HepG2 (cell line): ENCODE measurements around the gene POLE3. TPM values are rescaled to one million over a fixed set of nuclear protein-coding genes. Genes with fewer than 3 reads are reported as not detected.

ENCODE experiments used
- DNMT1 ChIP-seq: sonication (generic); formaldehyde crosslinking; IDR thresholded peaks from 2 replicates; pipeline ENCODE4 v1.5.1; 2020; ENCODE audit warnings: mild to moderate bottlenecking, missing genetic modification reagents
- DR1 ChIP-seq: sonication (generic); formaldehyde crosslinking; IDR thresholded peaks from 2 replicates; pipeline ENCODE4 v1.8.0; 2021; ENCODE audit warnings: mild to moderate bottlenecking, missing genetic modification reagents, inconsistent platforms
- GLI4 ChIP-seq: sonication (generic); formaldehyde crosslinking; IDR thresholded peaks from 2 replicates; pipeline ENCODE4 v1.5.1; 2020; ENCODE audit warnings: missing genetic modification reagents, mild to moderate bottlenecking, moderate library complexity, borderline replicate concordance
- KMT2A ChIP-seq: sonication (generic); formaldehyde crosslinking; IDR thresholded peaks from 2 replicates; pipeline ENCODE4 v1.4.0; 2020; ENCODE audit warnings: missing genetic modification reagents
- MBNL3 ChIP-seq: fragments of 250-450 bp; sonication (Bioruptor Pico); conservative IDR thresholded peaks from 2 replicates; pipeline ENCODE4 v1.8.0; 2022; ENCODE audit warnings: mild to moderate bottlenecking, inconsistent platforms
- NR2F6 ChIP-seq, 2 experiments: IDR thresholded peaks; 2 replicates each; pipeline ENCODE4 v1.6.1; 2016; ENCODE audit warnings: antibody characterized with exemption in 1 of 2, mild to moderate bottlenecking in 1 of 2
- RCOR2 ChIP-seq: IDR thresholded peaks from 2 replicates; pipeline ENCODE4 v1.6.1; 2016; ENCODE audit warnings: missing biosample characterization, missing genetic modification reagents
- SPEN ChIP-seq: sonication (generic); formaldehyde crosslinking; IDR thresholded peaks from 2 replicates; pipeline ENCODE4 v1.5.1; 2020; ENCODE audit warnings: low read depth, mild to moderate bottlenecking, missing genetic modification reagents
- SRSF1 ChIP-seq: fragments of 200-400 bp; formaldehyde crosslinking; optimal IDR thresholded peaks from 2 replicates; pipeline ENCODE3; 2017; ENCODE audit warnings: mild to moderate bottlenecking, low read depth, low read length, moderate library complexity
- TAF1 ChIP-seq: sonication (generic); formaldehyde crosslinking; IDR thresholded peaks from 2 replicates; pipeline ENCODE4 v1.4.0; 2020; ENCODE audit warnings: missing genetic modification reagents
- ZNF143 ChIP-seq: sonication (generic); formaldehyde crosslinking; IDR thresholded peaks from 2 replicates; pipeline ENCODE4 v1.4.0; 2020; ENCODE audit warnings: missing genetic modification reagents
- polyA plus RNA-seq, 8 experiments: library from polyadenylated mRNA; depleted of rRNA in 3 of 8; stranded (reverse) in 7 of 8; unstranded in 1 of 8; fragments of >200 nt; fragmentation: Illumina TruSeq in 4 of 8; extraction: Trizol in 4 of 8; gene quantifications; 2 replicates each; pipeline versions ENCODE4 v1.2.1 to v1.2.3, GENCODE V29; 2011 to 2016; ENCODE audit warnings: low read depth in 4 of 8, missing spikeins in 1 of 8, mixed read lengths in 1 of 8; ENCODE audit not compliant: insufficient read depth in 1 of 8
- total RNA-seq, 5 experiments: library from RNA; depleted of rRNA; stranded (reverse); fragments of >200 nt; fragmentation: Illumina TruSeq; extraction: Trizol; gene quantifications; 2 replicates each; pipeline ENCODE4 v1.2.3, GENCODE V29; 2016; ENCODE audit warnings: low read depth in 1 of 5
- TF ChIP-seq, protein P1 (sequence below): sonication (generic); formaldehyde crosslinking; IDR thresholded peaks from 2 replicates; pipeline ENCODE4 v1.4.0; 2020; ENCODE audit warnings: missing genetic modification reagents
- TF ChIP-seq, protein P2 (sequence below): sonication (generic); formaldehyde crosslinking; IDR thresholded peaks from 2 replicates; pipeline ENCODE4 v1.4.0; 2020; ENCODE audit warnings: missing genetic modification reagents
- TF ChIP-seq, protein P3 (sequence below): sonication (generic); formaldehyde crosslinking; IDR thresholded peaks from 2 replicates; pipeline ENCODE4 v1.4.0; 2020; ENCODE audit warnings: missing genetic modification reagents
- TF ChIP-seq, protein P4 (sequence below): sonication (generic); formaldehyde crosslinking; IDR thresholded peaks from 2 replicates; pipeline ENCODE4; 2020; ENCODE audit warnings: missing genetic modification reagents, mild to moderate bottlenecking, borderline replicate concordance
- TF ChIP-seq, protein P5 (sequence below): sonication (generic); formaldehyde crosslinking; IDR thresholded peaks from 2 replicates; pipeline ENCODE4 v1.4.0; 2020; ENCODE audit warnings: mild to moderate bottlenecking, missing genetic modification reagents
- TF ChIP-seq, protein P6 (sequence below): IDR thresholded peaks from 2 replicates; pipeline ENCODE4 v1.6.1; 2018; ENCODE audit warnings: missing genetic modification reagents, mild to moderate bottlenecking, missing compliant biosample characterization
- TF ChIP-seq, protein P7 (sequence below): sonication (generic); formaldehyde crosslinking; IDR thresholded peaks from 2 replicates; pipeline ENCODE4 v1.4.0; 2020; ENCODE audit warnings: mild to moderate bottlenecking, missing genetic modification reagents

POLE3 gene
- total and polyA plus RNA-seq, 2 of the 13 experiments (the other 11 are each of a cell fraction or from before 2014, with no cell fraction given): 36.0 to 77.2 TPM

DNA sequence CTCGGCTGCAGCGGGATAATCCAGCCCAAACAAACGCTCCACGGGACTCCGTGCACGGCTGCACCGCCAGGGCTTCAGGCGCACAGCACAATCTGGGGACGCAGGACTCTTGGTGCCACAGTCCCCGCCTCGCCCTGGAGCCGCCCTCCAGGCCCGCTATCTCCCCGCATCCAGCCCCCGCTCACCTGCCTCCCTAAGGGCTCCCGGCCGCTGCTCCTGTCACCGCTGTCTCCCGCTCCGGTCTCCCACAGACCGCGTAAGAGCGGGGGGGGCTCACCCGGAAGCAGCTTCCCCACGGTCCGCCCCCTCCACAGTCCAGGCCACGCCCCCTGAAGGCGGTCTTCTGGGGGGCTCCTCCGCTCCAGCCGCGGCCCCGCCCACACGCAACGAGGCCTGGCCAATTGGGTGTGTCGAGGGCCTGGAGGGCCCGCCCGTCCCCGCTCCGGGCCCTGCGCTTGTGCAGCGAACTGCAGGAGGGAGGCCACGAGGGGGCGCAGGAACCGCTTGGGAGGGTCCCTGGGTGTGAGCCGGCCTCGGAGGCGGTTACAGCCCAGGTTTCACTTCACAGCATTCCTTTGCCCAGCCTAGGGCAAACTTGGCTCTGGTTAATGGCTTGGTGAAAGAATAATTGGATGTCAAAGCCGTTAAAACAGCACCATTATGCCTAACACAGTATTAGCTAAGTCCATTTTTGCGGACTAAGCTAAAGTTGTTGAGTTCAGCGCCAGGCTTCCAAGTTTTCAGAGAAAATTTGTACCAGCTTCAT lies 9.3 kb downstream of the POLE3 start, which contains the start of gene ALAD (continued):
- TF ChIP-seq, protein P1, sequence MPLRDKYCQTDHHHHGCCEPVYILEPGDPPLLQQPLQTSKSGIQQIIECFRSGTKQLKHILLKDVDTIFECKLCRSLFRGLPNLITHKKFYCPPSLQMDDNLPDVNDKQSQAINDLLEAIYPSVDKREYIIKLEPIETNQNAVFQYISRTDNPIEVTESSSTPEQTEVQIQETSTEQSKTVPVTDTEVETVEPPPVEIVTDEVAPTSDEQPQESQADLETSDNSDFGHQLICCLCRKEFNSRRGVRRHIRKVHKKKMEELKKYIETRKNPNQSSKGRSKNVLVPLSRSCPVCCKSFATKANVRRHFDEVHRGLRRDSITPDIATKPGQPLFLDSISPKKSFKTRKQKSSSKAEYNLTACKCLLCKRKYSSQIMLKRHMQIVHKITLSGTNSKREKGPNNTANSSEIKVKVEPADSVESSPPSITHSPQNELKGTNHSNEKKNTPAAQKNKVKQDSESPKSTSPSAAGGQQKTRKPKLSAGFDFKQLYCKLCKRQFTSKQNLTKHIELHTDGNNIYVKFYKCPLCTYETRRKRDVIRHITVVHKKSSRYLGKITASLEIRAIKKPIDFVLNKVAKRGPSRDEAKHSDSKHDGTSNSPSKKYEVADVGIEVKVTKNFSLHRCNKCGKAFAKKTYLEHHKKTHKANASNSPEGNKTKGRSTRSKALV (CRISPR knock-in tag): peak; percentile 70; the same call in 1 of the 2 replicates
- no peak for TF ChIP-seq NR2F6 (IDR thresholded peaks at IDR 0.05)
- TF ChIP-seq NR2F6 (CRISPR knock-in tag; IDR thresholded peaks at IDR 0.05): peak; percentile 71
- TF ChIP-seq, protein P2, sequence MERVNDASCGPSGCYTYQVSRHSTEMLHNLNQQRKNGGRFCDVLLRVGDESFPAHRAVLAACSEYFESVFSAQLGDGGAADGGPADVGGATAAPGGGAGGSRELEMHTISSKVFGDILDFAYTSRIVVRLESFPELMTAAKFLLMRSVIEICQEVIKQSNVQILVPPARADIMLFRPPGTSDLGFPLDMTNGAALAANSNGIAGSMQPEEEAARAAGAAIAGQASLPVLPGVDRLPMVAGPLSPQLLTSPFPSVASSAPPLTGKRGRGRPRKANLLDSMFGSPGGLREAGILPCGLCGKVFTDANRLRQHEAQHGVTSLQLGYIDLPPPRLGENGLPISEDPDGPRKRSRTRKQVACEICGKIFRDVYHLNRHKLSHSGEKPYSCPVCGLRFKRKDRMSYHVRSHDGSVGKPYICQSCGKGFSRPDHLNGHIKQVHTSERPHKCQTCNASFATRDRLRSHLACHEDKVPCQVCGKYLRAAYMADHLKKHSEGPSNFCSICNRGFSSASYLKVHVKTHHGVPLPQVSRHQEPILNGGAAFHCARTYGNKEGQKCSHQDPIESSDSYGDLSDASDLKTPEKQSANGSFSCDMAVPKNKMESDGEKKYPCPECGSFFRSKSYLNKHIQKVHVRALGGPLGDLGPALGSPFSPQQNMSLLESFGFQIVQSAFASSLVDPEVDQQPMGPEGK (CRISPR knock-in tag): peak; percentile 97
- peak; percentile 85 for TF ChIP-seq KMT2A (CRISPR knock-in tag)
- no peak for TF ChIP-seq GLI4 (CRISPR knock-in tag)
- TF ChIP-seq, protein P3, sequence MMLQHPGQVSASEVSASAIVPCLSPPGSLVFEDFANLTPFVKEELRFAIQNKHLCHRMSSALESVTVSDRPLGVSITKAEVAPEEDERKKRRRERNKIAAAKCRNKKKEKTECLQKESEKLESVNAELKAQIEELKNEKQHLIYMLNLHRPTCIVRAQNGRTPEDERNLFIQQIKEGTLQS (CRISPR knock-in tag): no peak
- no peak; the same call in 1 of the 2 replicates for TF ChIP-seq ZNF143 (CRISPR knock-in tag)
- no peak for TF ChIP-seq SRSF1
- TF ChIP-seq RCOR2 (CRISPR knock-in tag): peak; percentile 75; the same call in 1 of the 2 replicates
- TF ChIP-seq, protein P4, sequence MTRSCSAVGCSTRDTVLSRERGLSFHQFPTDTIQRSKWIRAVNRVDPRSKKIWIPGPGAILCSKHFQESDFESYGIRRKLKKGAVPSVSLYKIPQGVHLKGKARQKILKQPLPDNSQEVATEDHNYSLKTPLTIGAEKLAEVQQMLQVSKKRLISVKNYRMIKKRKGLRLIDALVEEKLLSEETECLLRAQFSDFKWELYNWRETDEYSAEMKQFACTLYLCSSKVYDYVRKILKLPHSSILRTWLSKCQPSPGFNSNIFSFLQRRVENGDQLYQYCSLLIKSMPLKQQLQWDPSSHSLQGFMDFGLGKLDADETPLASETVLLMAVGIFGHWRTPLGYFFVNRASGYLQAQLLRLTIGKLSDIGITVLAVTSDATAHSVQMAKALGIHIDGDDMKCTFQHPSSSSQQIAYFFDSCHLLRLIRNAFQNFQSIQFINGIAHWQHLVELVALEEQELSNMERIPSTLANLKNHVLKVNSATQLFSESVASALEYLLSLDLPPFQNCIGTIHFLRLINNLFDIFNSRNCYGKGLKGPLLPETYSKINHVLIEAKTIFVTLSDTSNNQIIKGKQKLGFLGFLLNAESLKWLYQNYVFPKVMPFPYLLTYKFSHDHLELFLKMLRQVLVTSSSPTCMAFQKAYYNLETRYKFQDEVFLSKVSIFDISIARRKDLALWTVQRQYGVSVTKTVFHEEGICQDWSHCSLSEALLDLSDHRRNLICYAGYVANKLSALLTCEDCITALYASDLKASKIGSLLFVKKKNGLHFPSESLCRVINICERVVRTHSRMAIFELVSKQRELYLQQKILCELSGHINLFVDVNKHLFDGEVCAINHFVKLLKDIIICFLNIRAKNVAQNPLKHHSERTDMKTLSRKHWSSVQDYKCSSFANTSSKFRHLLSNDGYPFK: peak; percentile 47; the same call in 1 of the 2 replicates
- TF ChIP-seq MBNL3 (CRISPR knock-in tag): no peak
- peak; percentile 81 for TF ChIP-seq SPEN (CRISPR knock-in tag)
- TF ChIP-seq, protein P5, sequence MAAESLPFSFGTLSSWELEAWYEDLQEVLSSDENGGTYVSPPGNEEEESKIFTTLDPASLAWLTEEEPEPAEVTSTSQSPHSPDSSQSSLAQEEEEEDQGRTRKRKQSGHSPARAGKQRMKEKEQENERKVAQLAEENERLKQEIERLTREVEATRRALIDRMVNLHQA (CRISPR knock-in tag): no peak
- TF ChIP-seq DNMT1 (CRISPR knock-in tag): no peak
- TF ChIP-seq, protein P6, sequence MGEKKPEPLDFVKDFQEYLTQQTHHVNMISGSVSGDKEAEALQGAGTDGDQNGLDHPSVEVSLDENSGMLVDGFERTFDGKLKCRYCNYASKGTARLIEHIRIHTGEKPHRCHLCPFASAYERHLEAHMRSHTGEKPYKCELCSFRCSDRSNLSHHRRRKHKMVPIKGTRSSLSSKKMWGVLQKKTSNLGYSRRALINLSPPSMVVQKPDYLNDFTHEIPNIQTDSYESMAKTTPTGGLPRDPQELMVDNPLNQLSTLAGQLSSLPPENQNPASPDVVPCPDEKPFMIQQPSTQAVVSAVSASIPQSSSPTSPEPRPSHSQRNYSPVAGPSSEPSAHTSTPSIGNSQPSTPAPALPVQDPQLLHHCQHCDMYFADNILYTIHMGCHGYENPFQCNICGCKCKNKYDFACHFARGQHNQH (CRISPR knock-in tag): peak; percentile 61; the same call in 1 of the 2 replicates
- TF ChIP-seq DR1 (CRISPR knock-in tag): peak; percentile 81; the same call in 1 of the 2 replicates
- peak; percentile 66; the same call in 1 of the 2 replicates for TF ChIP-seq TAF1 (CRISPR knock-in tag)
- TF ChIP-seq, protein P7, sequence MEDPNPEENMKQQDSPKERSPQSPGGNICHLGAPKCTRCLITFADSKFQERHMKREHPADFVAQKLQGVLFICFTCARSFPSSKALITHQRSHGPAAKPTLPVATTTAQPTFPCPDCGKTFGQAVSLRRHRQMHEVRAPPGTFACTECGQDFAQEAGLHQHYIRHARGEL: no peak
